Testis (tissue), 3 donors: ENCODE results near the gene DNAJC15. TPM values are rescaled to one million over a fixed set of nuclear protein-coding genes. Genes with fewer than 3 reads are reported as not detected.

Source experiments
- DNase-seq: peaks from one replicate; pipeline ENCODE4 v3.0.0-alpha.2; 2019
- H3K27ac ChIP-seq, 2 donors: fragments of 200-600 bp; sonication (generic); one replicate each; pipeline ENCODE4 v1.5.1; 2019
- H3K27me3 ChIP-seq: fragments of 200-600 bp; sonication (generic); one replicate; pipeline ENCODE4 v1.5.1; 2019
- H3K36me3 ChIP-seq: fragments of 200-600 bp; sonication (generic); one replicate; pipeline ENCODE4 v1.5.1; 2017; ENCODE audit warnings: low read depth; ENCODE audit errors: missing control alignments
- H3K4me1 ChIP-seq: fragments of 200-600 bp; sonication (generic); one replicate; pipeline ENCODE4 v1.5.1; 2019
- H3K4me3 ChIP-seq, 2 donors: fragments of 200-600 bp; sonication (generic); one replicate each; pipeline ENCODE4 v1.5.1; 2017 to 2019
- H3K9me3 ChIP-seq: fragments of 200-600 bp; sonication (generic); one replicate; pipeline ENCODE4 v1.5.1; 2017
- CTCF ChIP-seq, 3 experiments: fragments of 450-650 bp in 2 of 3; fragments of 200-600 bp in 1 of 3; sonication (generic) in 1 of 3; IDR thresholded peaks; one replicate each; pipeline ENCODE4 v1.5.1; 2016 to 2019; ENCODE audit warnings: antibody characterized with exemption in 3 of 3, mild to moderate bottlenecking in 2 of 3, moderate library complexity in 1 of 3
- POLR2A ChIP-seq: fragments of 450-650 bp; IDR thresholded peaks from one replicate; pipeline ENCODE4 v1.6.1; 2017; ENCODE audit warnings: antibody characterized with exemption, mild to moderate bottlenecking, moderate library complexity
- WGBS, 2 donors: methylation state at CpG; one replicate each; pipeline ENCODE4 v1.1.5; 2018; 5-methylcytosine and 5-hydroxymethylcytosine counted together
- intact Hi-C: fragments of 100-400 bp; cut with DNase I; formaldehyde crosslinking; loops from one replicate; pipeline ENCODE4 v1.15.1; 2023; ENCODE audit warnings: low total_unique reads
- polyA plus RNA-seq: library from polyadenylated mRNA; stranded (reverse); fragments of 350-450 nt; fragmentation: Illumina TruSeq; extraction: RNeasy Lipid Tissue Mini Kit (QIAGEN cat#74804); gene quantifications from one replicate; pipeline ENCODE4 v1.2.3, GENCODE V29; 2014; ENCODE audit warnings: low read depth, low replicate concordance; ENCODE audit not compliant: insufficient read depth
- total RNA-seq, 2 donors: library from RNA; depleted of rRNA; stranded (reverse); fragments of >200 nt; gene quantifications; one replicate each; pipeline ENCODE4 v1.2.3, GENCODE V29; 2016

Gene DNAJC15
- total and polyA plus RNA-seq, 3 donors from 2014 or later, result 11.8 to 49.8 (median 17.2) TPM

- H3K27ac ChIP-seq, result peak overlapping the region; percentile 18 to 70
- no peaks in the 10 kb centered on the region for H3K36me3 ChIP-seq
- no peaks in the 10 kb centered on the region for H3K27me3 ChIP-seq
- peaks cover 14% of the 10 kb centered on the region for H3K4me1 ChIP-seq
- H3K9me3 ChIP-seq, result no peaks in the 10 kb centered on the region
- peak overlapping the region; percentile 33 to 34 for H3K4me3 ChIP-seq
- 28 to 39% methylated on average over 4 of the region's 4 CpGs for WGBS, 2 donors
- intact Hi-C loops, result loop anchor here (10.0 kb wide), 1 partner anchor 717 kb away; no protein-coding TSS in a partner anchor
- TF ChIP-seq POLR2A (no peak), CTCF (IDR thresholded peaks at IDR 0.05) (no peak)
- no peak for DNase-seq
These were observed 64.7 kb downstream of the DNAJC15 start for GRCh38 chr13:43088093-43088511.

- Histone ChIP-seq H3K9me3 (no peaks in the 10 kb centered on the region), H3K4me1 (peaks cover 14% of the 10 kb centered on the region), H3K27me3 (no peaks in the 10 kb centered on the region), H3K27ac (no peak overlapping the region), H3K4me3 (no peak overlapping the region), H3K36me3 (no peaks in the 10 kb centered on the region)
- intact Hi-C loops, result loop anchor here (10.0 kb wide), 1 partner anchor 715 kb away; no protein-coding TSS in a partner anchor
- TF ChIP-seq CTCF (IDR thresholded peaks at IDR 0.05) (no peak), POLR2A (no peak)
- WGBS, 2 donors, result 91 to 93% methylated on average over 1 of the region's 1 CpG
- DNase-seq, result no peak
These were observed 66.6 kb downstream of the DNAJC15 start for GRCh38 chr13:43089912-43090498.

- intact Hi-C loops, result no loop called here
- no peak overlapping the region for H3K27ac ChIP-seq
These were observed 71.5 kb downstream of the DNAJC15 start for GRCh38 chr13:43094901-43095300.

GRCh38 chr13:43095771-43096719 is 72.7 kb downstream of the DNAJC15 start:
- TF ChIP-seq CTCF (IDR thresholded peaks at IDR 0.05), result no peak
- no peak for TF ChIP-seq POLR2A
- Histone ChIP-seq H3K36me3 (no peaks in the 10 kb centered on the region), H3K9me3 (no peaks in the 10 kb centered on the region), H3K27ac (no peak overlapping the region), H3K4me1 (no peaks in the 10 kb centered on the region), H3K4me3 (no peak overlapping the region), H3K27me3 (no peaks in the 10 kb centered on the region)
- 69 to 73% methylated on average over 2 of the region's 2 CpGs for WGBS, 2 donors
- DNase-seq, result no peak
- intact Hi-C loops, result no loop called here

More at GRCh38 chr13:43094901-43095300, 71.5 kb downstream of the DNAJC15 start:
- H3K27me3 ChIP-seq, result no peaks in the 10 kb centered on the region
- no peaks in the 10 kb centered on the region for H3K4me1 ChIP-seq
- H3K9me3 ChIP-seq, result no peaks in the 10 kb centered on the region
- H3K36me3 ChIP-seq, result no peaks in the 10 kb centered on the region
- DNase-seq, result no peak
- no peak overlapping the region for H3K4me3 ChIP-seq
- WGBS, 2 donors, result 88 to 93% methylated on average over 1 of the region's 1 CpG
- TF ChIP-seq POLR2A (no peak), CTCF (IDR thresholded peaks at IDR 0.05) (no peak)
